Caco-2 (cell line): ENCODE data around the gene SCUBE3. TPM values are rescaled to one million over a fixed set of nuclear protein-coding genes. Genes with fewer than 3 reads are reported as not detected.

Experiments
- BruUV-seq: library from RNA; stranded (reverse); fragments of 400-500 nt; replicated peaks from 2 replicates; lab custom pipeline; 2021; lab: Mats Ljungman, UMichigan
- CTCF ChIA-PET: fragments of 300-600 bp; sonication (Branson Sonifier 250); formaldehyde crosslinking; loops from one replicate; lab custom pipeline; 2022; ENCODE audit warnings: antibody characterized with exemption; lab: Charles Lee
- POLR2A ChIA-PET: fragments of 300-600 bp; sonication (Branson Sonifier 250); formaldehyde crosslinking; loops from one replicate; lab custom pipeline; 2022; ENCODE audit warnings: antibody characterized with exemption; lab: Charles Lee
- DNase-seq, 2 experiments: peaks; one replicate each; pipeline versions ENCODE4 v3.0.0 to v3.0.0-alpha.2; 2020 to 2022
- H3K27me3 ChIP-seq: replicated peaks from 2 replicates; pipeline ENCODE4 v1.6.0; 2011; ENCODE audit warnings: low read length; ENCODE audit not compliant: control insufficient read depth, insufficient read depth
- H3K36me3 ChIP-seq: 2 replicates; pipeline ENCODE4 v1.5.1; 2011; ENCODE audit warnings: low read length; ENCODE audit not compliant: control insufficient read depth, insufficient read depth
- H3K4me1 ChIP-seq: fragments of 250-450 bp; sonication (Bioruptor Pico); 2 replicates; pipeline ENCODE4 v1.5.1; 2020; ENCODE audit warnings: mild to moderate bottlenecking
- H3K4me3 ChIP-seq: 2 replicates; pipeline ENCODE4 v1.5.1; 2011; ENCODE audit warnings: low read depth, mild to moderate bottlenecking, control low read depth, low read length
- H3K9me3 ChIP-seq: fragments of 250-450 bp; sonication (Bioruptor Pico); 2 replicates; pipeline ENCODE4 v1.5.1; 2020; ENCODE audit warnings: mild to moderate bottlenecking, moderate library complexity
- H3K27ac Mint-ChIP-seq: one replicate; pipeline ENCODE4 v1.8.0; 2022; ENCODE audit warnings: mixed read lengths; ENCODE audit not compliant: unreplicated experiment
- H3K27me3 Mint-ChIP-seq: one replicate; pipeline ENCODE4 v1.8.0; 2022; ENCODE audit warnings: mixed read lengths; ENCODE audit not compliant: insufficient read depth, unreplicated experiment
- H3K36me3 Mint-ChIP-seq: one replicate; pipeline ENCODE4 v1.8.0; 2022; ENCODE audit warnings: mild to moderate bottlenecking, mixed read lengths; ENCODE audit not compliant: insufficient read depth, unreplicated experiment
- H3K4me1 Mint-ChIP-seq: one replicate; pipeline ENCODE4 v1.8.0; 2022; ENCODE audit warnings: low read depth, mixed read lengths; ENCODE audit not compliant: unreplicated experiment
- H3K4me3 Mint-ChIP-seq: one replicate; pipeline ENCODE4 v1.8.0; 2022; ENCODE audit warnings: mild to moderate bottlenecking, moderate library complexity, mixed read lengths; ENCODE audit not compliant: unreplicated experiment
- H3K9me3 Mint-ChIP-seq: one replicate; pipeline ENCODE4 v1.8.0; 2022; ENCODE audit warnings: mixed read lengths; ENCODE audit not compliant: unreplicated experiment
- intact Hi-C: fragments of 100-400 bp; cut with micrococcal nuclease; formaldehyde crosslinking; loops from one replicate; pipeline ENCODE4 v1.10.0; 2022; ENCODE audit not compliant: unreplicated experiment
- total RNA-seq: library from RNA; stranded (reverse); gene quantifications from 2 replicates; pipeline ENCODE4 v1.2.3, GENCODE V29; 2022
- TF ChIP-seq, protein P1 (sequence below), 2 experiments: fragments of 200-600 bp in 1 of 2; IDR thresholded peaks; 1 replicate in 1 of 2; 2 replicates in 1 of 2; pipeline versions ENCODE4 v1.5.1 to v1.8.0; 2011 to 2022; ENCODE audit warnings: antibody characterized with exemption in 1 of 2, control low read depth in 1 of 2, inconsistent platforms in 1 of 2, low read depth in 1 of 2, low read length in 1 of 2, mild to moderate bottlenecking in 1 of 2, moderate library complexity in 1 of 2; ENCODE audit not compliant: insufficient read depth in 1 of 2, severe bottlenecking in 1 of 2, unreplicated experiment in 1 of 2

Gene SCUBE3
- total RNA-seq, 1 experiment from 2014 or later = 1.3 TPM

DNA sequence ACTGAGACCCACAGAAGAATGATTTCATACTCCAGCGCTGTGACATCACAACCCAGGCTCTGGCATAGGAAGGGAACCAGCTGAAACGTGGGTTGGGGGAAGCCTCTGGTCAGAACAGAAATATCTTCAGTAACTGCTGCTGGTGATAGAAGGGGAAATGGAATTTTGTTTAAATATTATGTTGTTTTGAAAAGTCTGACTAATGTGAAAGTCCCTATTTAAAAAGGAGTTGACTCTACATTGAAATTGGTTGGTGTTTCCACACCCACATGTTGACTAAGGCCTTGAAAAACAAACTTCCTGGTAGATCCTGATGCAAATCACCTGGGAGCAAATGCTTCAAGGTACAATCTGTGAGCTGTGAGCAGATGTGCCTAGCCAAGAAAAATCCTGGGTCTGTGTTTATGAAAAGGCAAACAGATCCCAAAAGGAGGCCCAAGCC, 48.1 kb upstream of the SCUBE3 start:
- Histone ChIP-seq H3K27me3 (no peaks in the 10 kb centered on the region), H3K4me1 (peaks cover 6% of the 10 kb centered on the region; the same call in 1 of the 2 replicates), H3K36me3 (no peaks in the 10 kb centered on the region), H3K4me3 (no peak overlapping the region), H3K9me3 (no peaks in the 10 kb centered on the region)
- BruUV-seq = no TSS peak
- Mint-ChIP-seq H3K27me3 (no peaks in the 10 kb centered on the region), H3K4me1 (peaks cover 7% of the 10 kb centered on the region), H3K9me3 (peaks cover 16% of the 10 kb centered on the region), H3K4me3 (no peak overlapping the region), H3K36me3 (no peaks in the 10 kb centered on the region), H3K27ac (no peak overlapping the region)
- intact Hi-C loops = no loop called here
- TF ChIP-seq, protein P1, sequence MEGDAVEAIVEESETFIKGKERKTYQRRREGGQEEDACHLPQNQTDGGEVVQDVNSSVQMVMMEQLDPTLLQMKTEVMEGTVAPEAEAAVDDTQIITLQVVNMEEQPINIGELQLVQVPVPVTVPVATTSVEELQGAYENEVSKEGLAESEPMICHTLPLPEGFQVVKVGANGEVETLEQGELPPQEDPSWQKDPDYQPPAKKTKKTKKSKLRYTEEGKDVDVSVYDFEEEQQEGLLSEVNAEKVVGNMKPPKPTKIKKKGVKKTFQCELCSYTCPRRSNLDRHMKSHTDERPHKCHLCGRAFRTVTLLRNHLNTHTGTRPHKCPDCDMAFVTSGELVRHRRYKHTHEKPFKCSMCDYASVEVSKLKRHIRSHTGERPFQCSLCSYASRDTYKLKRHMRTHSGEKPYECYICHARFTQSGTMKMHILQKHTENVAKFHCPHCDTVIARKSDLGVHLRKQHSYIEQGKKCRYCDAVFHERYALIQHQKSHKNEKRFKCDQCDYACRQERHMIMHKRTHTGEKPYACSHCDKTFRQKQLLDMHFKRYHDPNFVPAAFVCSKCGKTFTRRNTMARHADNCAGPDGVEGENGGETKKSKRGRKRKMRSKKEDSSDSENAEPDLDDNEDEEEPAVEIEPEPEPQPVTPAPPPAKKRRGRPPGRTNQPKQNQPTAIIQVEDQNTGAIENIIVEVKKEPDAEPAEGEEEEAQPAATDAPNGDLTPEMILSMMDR (IDR thresholded peaks at IDR 0.05; ENCODE audit: insufficient read depth in 1 of 2, low read depth in 1 of 2, low read length in 1 of 2, severe bottlenecking in 1 of 2, unreplicated experiment in 1 of 2) = no peak
- ChIA-PET POLR2A (no interaction called here), CTCF (interaction anchor here (1.5 kb wide), 1 partner anchor 18 kb away, joined by 3 read pairs; no protein-coding TSS in a partner anchor)
- no peak for DNase-seq

DNA sequence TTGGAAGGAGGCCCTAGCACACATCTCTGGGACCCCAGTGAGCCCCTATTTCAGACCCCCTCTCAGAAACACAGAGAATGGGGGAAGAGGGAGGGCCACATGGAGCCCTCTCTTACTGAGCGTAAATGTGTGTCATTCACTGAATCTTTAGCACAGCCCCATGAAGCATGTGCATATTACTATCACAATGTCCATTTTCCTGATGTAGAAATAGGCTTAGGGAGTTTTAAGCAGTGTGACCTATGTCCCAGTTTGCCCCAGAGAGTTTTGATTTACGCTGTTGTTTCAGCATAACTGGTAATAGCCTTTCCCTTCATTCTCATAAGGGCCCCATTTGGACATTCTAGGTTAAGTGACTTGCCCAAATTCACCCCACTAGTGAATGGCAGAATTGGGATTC, 47.6 kb upstream of the SCUBE3 start:
- H3K4me3 Mint-ChIP-seq = no peak overlapping the region
- no peak overlapping the region for H3K4me3 ChIP-seq
- H3K36me3 Mint-ChIP-seq = no peaks in the 10 kb centered on the region
- H3K9me3 Mint-ChIP-seq = peaks cover 16% of the 10 kb centered on the region
- no peak for DNase-seq
- H3K9me3 ChIP-seq = no peaks in the 10 kb centered on the region
- intact Hi-C loops = no loop called here
- no peaks in the 10 kb centered on the region for H3K27me3 Mint-ChIP-seq
- no peaks in the 10 kb centered on the region for H3K36me3 ChIP-seq
- POLR2A ChIA-PET = no interaction called here
- TF ChIP-seq, protein P1 (IDR thresholded peaks at IDR 0.05; ENCODE audit: insufficient read depth in 1 of 2, low read depth in 1 of 2, low read length in 1 of 2, severe bottlenecking in 1 of 2, unreplicated experiment in 1 of 2) = no peak
- peaks cover 6% of the 10 kb centered on the region; the same call in 1 of the 2 replicates for H3K4me1 ChIP-seq
- H3K4me1 Mint-ChIP-seq = peaks cover 7% of the 10 kb centered on the region
- no TSS peak for BruUV-seq
- CTCF ChIA-PET = interaction anchor here (1.5 kb wide), 1 partner anchor 18 kb away, joined by 3 read pairs; no protein-coding TSS in a partner anchor
- no peak overlapping the region for H3K27ac Mint-ChIP-seq
- no peaks in the 10 kb centered on the region for H3K27me3 ChIP-seq

DNA sequence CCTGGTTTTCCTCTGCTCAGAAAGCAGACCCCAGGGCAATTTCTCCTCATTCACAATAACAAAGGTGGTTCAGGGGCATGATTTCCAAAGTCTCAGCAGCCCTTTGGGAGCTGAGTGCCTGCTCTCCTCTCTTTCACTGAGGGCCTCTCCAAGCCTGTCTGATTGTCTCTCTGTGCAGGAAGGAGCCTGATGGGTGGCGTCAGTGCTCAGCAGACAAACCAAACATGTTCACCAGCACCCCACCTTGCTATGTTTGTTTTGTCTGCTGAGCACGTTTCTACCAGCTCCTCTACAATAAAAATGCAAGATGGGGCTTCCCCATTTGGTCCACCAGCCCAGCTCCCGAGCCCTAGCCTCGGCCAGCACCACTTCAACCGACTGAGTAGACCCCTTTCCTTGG, 47.2 kb upstream of the SCUBE3 start:
- H3K36me3 Mint-ChIP-seq = no peaks in the 10 kb centered on the region
- POLR2A ChIA-PET = no interaction called here
- H3K27me3 ChIP-seq = no peaks in the 10 kb centered on the region
- no peak for DNase-seq
- BruUV-seq = no TSS peak
- H3K9me3 ChIP-seq = no peaks in the 10 kb centered on the region
- no peak overlapping the region for H3K4me3 ChIP-seq
- intact Hi-C loops = no loop called here
- CTCF ChIA-PET = interaction anchor here (0.6 to 1.5 kb wide), 2 partner anchors 18 to 27 kb away, joined by 3 to 8 read pairs; no protein-coding TSS in a partner anchor
- TF ChIP-seq, protein P1 (IDR thresholded peaks at IDR 0.05; ENCODE audit: insufficient read depth in 1 of 2, low read depth in 1 of 2, low read length in 1 of 2, severe bottlenecking in 1 of 2, unreplicated experiment in 1 of 2) = no peak
- peaks cover 6% of the 10 kb centered on the region; the same call in 1 of the 2 replicates for H3K4me1 ChIP-seq
- H3K4me3 Mint-ChIP-seq = no peak overlapping the region
- no peaks in the 10 kb centered on the region for H3K36me3 ChIP-seq
- H3K4me1 Mint-ChIP-seq = peaks cover 7% of the 10 kb centered on the region
- H3K27ac Mint-ChIP-seq = no peak overlapping the region
- peaks cover 16% of the 10 kb centered on the region for H3K9me3 Mint-ChIP-seq
- no peaks in the 10 kb centered on the region for H3K27me3 Mint-ChIP-seq
